SU-DHL-6 (cell line): ENCODE measurements around the gene KHDC3L.
"Not testable (repeated sequence)": the region's sequence is repeated elsewhere in the genome, so short reads cannot be mapped to it uniquely, and the experiment has no call there.

ENCODE experiments used
- H2AFZ ChIP-seq: fragments of 200-600 bp; sonication (generic); 2 replicates; pipeline ENCODE4 v1.6.1; 2014; ENCODE audit warnings: low read depth, mild to moderate bottlenecking, moderate library complexity, mixed read lengths, antibody characterized with exemption, low read length; ENCODE audit not compliant: severe bottlenecking
- H3F3A ChIP-seq: fragments of 200-600 bp; shearing (Covaris generic); 2 replicates; pipeline ENCODE4 v1.6.0; 2016; ENCODE audit warnings: antibody characterized with exemption, mild to moderate bottlenecking; ENCODE audit not compliant: insufficient read depth
- H3K27ac ChIP-seq: fragments of 200-600 bp; sonication (generic); 2 replicates; pipeline ENCODE4 v1.5.1; 2016; ENCODE audit warnings: low read depth, mild to moderate bottlenecking, low read length, moderate library complexity, mixed read lengths
- H3K27me3 ChIP-seq: fragments of 200-600 bp; sonication (generic), shearing (Covaris generic); 2 replicates; pipeline ENCODE4 v1.6.0; 2014; ENCODE audit warnings: mild to moderate bottlenecking, low read length
- H3K36me3 ChIP-seq: fragments of 200-600 bp; sonication (generic); 2 replicates; pipeline ENCODE4 v1.6.1; 2014; ENCODE audit warnings: mild to moderate bottlenecking, low read length, mixed read lengths
- H3K4me2 ChIP-seq: fragments of 300-600, 200-600 bp; shearing (Covaris generic), sonication (generic); 2 replicates; pipeline ENCODE4 v1.6.0; 2014; ENCODE audit warnings: low read length, low read depth, mild to moderate bottlenecking; ENCODE audit not compliant: poor library complexity, severe bottlenecking
- H3K4me3 ChIP-seq: fragments of 200-600 bp; sonication (generic); 2 replicates; pipeline ENCODE4 v1.5.1; 2014; ENCODE audit warnings: antibody characterized with exemption, low read length, mild to moderate bottlenecking, mixed read lengths; ENCODE audit not compliant: insufficient read depth, poor library complexity, severe bottlenecking
- H3K79me2 ChIP-seq: fragments of 200-600 bp; sonication (generic); 2 replicates; pipeline ENCODE4 v1.6.1; 2014; ENCODE audit warnings: mild to moderate bottlenecking, low read length, moderate library complexity; ENCODE audit not compliant: insufficient read depth
- H3K9ac ChIP-seq: fragments of 200-600 bp; sonication (generic); 2 replicates; pipeline ENCODE4 v1.7.0; 2014; ENCODE audit warnings: mild to moderate bottlenecking, low read length
- H3K9me2 ChIP-seq: fragments of 200-600 bp; sonication (generic); replicated peaks from 2 replicates; pipeline ENCODE4 v1.6.1; 2014; ENCODE audit warnings: low read length; ENCODE audit not compliant: insufficient read depth
- H3K9me3 ChIP-seq: fragments of 200-600 bp; sonication (generic); 2 replicates; pipeline ENCODE4 v1.6.1; 2014; ENCODE audit warnings: low read length, mixed read lengths; ENCODE audit not compliant: insufficient read depth
- H4K20me1 ChIP-seq: fragments of 200-600 bp; sonication (generic); 2 replicates; pipeline ENCODE4 v1.6.1; 2014; ENCODE audit warnings: low read depth, mild to moderate bottlenecking, antibody characterized with exemption, low read length, moderate library complexity, mixed read lengths
- EZH2phosphoT487 ChIP-seq: fragments of 200-600 bp; sonication (generic), shearing (Covaris generic); conservative IDR thresholded peaks from 2 replicates; pipeline ENCODE4 v1.6.1; 2018; ENCODE audit warnings: mild to moderate bottlenecking, antibody characterized with exemption, low read length, moderate library complexity, mixed read lengths
- TF ChIP-seq, protein P1 (sequence below): fragments of 200-600 bp; sonication (generic); IDR thresholded peaks from one replicate; pipeline ENCODE4 v1.5.1; 2017; ENCODE audit warnings: antibody characterized with exemption, mild to moderate bottlenecking, low read length, moderate library complexity; ENCODE audit not compliant: insufficient read depth, poor library complexity, severe bottlenecking

Gene KHDC3L

DNA sequence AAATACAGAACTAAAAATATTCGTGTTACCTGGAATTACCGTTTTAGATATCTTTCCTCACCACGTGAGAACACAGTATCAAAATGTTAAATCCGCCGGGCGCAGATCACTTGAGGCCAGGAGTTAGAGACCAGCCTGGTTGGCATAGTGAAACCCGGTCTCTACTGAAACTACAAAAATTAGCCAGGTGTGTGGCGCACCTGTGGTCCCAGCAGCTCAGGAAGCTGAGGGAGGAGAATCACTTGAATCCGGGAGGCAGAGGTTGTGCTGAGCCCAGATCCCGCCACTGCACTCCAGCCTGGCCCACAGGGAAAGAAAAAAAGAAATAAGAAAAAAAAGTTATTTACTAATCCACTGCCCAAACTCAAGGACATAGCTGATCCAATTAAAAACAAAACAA is 27.4 kb downstream of the KHDC3L start:
- H3K9ac ChIP-seq = no peak overlapping the region
- no peaks in the 10 kb centered on the region for H4K20me1 ChIP-seq
- no peak overlapping the region for H3K27ac ChIP-seq
- no peak overlapping the region for H3K4me3 ChIP-seq
- H3K79me2 ChIP-seq = no peaks in the 10 kb centered on the region
- TF ChIP-seq, protein P1, sequence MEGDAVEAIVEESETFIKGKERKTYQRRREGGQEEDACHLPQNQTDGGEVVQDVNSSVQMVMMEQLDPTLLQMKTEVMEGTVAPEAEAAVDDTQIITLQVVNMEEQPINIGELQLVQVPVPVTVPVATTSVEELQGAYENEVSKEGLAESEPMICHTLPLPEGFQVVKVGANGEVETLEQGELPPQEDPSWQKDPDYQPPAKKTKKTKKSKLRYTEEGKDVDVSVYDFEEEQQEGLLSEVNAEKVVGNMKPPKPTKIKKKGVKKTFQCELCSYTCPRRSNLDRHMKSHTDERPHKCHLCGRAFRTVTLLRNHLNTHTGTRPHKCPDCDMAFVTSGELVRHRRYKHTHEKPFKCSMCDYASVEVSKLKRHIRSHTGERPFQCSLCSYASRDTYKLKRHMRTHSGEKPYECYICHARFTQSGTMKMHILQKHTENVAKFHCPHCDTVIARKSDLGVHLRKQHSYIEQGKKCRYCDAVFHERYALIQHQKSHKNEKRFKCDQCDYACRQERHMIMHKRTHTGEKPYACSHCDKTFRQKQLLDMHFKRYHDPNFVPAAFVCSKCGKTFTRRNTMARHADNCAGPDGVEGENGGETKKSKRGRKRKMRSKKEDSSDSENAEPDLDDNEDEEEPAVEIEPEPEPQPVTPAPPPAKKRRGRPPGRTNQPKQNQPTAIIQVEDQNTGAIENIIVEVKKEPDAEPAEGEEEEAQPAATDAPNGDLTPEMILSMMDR = no peak
- TF ChIP-seq EZH2phosphoT487 = no peak
- H3F3A ChIP-seq = no peaks in the 10 kb centered on the region
- no peaks in the 10 kb centered on the region for H3K9me2 ChIP-seq
- no peaks in the 10 kb centered on the region for H3K36me3 ChIP-seq
- H2AFZ ChIP-seq = no peak overlapping the region
- no peaks in the 10 kb centered on the region for H3K9me3 ChIP-seq
- no peak overlapping the region for H3K4me2 ChIP-seq
- H3K27me3 ChIP-seq = no peaks in the 10 kb centered on the region

DNA sequence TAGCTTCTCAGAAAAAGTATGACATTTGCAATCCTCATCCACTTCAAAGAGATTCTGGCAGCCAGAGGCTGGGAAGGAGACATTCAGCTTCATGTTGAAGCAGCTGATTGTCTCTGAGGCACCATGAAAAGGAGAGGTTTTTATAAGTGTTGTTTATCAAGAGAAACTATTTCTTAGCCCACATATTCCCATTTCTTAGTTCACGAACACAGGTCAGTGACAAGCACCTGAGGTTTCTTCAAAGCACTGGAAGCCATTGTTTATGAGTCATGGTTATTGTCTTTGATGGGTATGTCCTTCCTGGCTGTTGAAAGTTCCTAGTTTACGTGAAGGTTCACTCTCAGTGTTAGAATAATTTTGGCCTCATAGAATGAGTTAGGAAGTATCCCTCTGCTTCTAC is 29.2 kb downstream of the KHDC3L start:
- no peaks in the 10 kb centered on the region for H4K20me1 ChIP-seq
- H3K9me2 ChIP-seq = no peaks in the 10 kb centered on the region
- H3K36me3 ChIP-seq = no peaks in the 10 kb centered on the region
- TF ChIP-seq EZH2phosphoT487 = no peak
- TF ChIP-seq, protein P1 = no peak
- no peaks in the 10 kb centered on the region for H3F3A ChIP-seq
- no peak overlapping the region for H3K27ac ChIP-seq
- H3K9ac ChIP-seq = no peak overlapping the region
- no peaks in the 10 kb centered on the region for H3K9me3 ChIP-seq
- no peak overlapping the region for H2AFZ ChIP-seq
- no peak overlapping the region for H3K4me2 ChIP-seq
- H3K4me3 ChIP-seq = no peak overlapping the region
- no peaks in the 10 kb centered on the region for H3K79me2 ChIP-seq
- H3K27me3 ChIP-seq = no peaks in the 10 kb centered on the region

DNA sequence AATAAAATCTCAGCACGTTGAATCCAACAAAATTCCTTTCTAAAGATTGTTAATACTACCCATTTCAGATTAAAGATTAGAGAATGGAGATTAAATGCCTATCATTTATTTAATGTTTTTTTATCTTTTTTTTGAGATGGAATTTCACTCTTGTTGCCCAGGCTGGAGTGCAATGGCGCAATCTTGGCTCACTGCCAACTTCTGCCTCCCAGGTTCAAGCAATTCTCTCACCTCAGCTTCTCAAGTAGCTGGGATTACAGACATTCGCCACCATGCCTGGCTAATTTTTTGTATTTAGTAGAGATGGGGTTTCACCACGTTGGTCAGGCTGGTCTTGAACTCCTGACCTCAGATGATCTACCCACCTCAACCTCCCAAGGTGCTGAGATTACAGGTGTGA is 29.7 kb downstream of the KHDC3L start:
- H3K4me2 ChIP-seq = not testable (repeated sequence)

DNA sequence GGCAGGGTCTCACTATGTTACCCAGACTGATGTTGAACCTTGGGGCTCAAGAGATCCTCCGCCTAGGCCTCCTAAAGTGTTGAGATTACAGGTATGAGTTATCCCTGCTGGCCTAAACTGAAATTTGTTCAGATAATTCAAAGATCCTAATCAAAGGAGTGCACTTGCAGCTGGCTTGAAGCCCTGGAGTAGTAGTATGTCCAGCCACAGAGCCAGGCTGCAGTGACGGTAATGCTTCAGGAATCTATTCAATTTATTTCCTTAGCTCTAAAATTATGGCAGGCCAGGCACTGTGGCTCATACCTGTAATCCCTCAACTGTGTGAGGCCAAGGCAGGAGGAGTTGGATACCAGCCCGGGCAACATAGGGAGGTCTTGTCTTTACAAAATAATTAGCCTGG is 30.8 kb downstream of the KHDC3L start:
- Histone ChIP-seq H3K27ac (no peak overlapping the region), H3K9ac (no peak overlapping the region)
- TF ChIP-seq, protein P1 = no peak
- TF ChIP-seq EZH2phosphoT487 = no peak

More for the DNA sequence above, 29.7 kb downstream of the KHDC3L start:
- H3K36me3 ChIP-seq, H4K20me1 ChIP-seq, H3K79me2 ChIP-seq, H3K9ac ChIP-seq, H3K27ac ChIP-seq, H2AFZ ChIP-seq, H3K9me2 ChIP-seq, H3K9me3 ChIP-seq, H3K4me3 ChIP-seq, H3F3A ChIP-seq, H3K27me3 ChIP-seq: not testable (repeated sequence)

More for the DNA sequence above, 30.8 kb downstream of the KHDC3L start:
- Histone ChIP-seq H4K20me1 (no peaks in the 10 kb centered on the region), H3K4me2 (no peak overlapping the region), H3K9me3 (no peaks in the 10 kb centered on the region), H3K4me3 (no peak overlapping the region), H3K9me2 (no peaks in the 10 kb centered on the region), H2AFZ (no peak overlapping the region), H3F3A (no peaks in the 10 kb centered on the region), H3K36me3 (no peaks in the 10 kb centered on the region), H3K79me2 (no peaks in the 10 kb centered on the region), H3K27me3 (no peaks in the 10 kb centered on the region)
